Rectal smooth muscle tissue (tissue), 1 donor: ENCODE data around the gene ZNF511.
A peak's percentile ranks its signal among the peaks of the same experiment; 100 is the strongest.
"Not testable (repeated sequence)": the region's sequence is repeated elsewhere in the genome, so short reads cannot be mapped to it uniquely, and the experiment has no call there.

Experiments used
- H3K27ac ChIP-seq: one replicate; pipeline ENCODE4 v1.7.0; 2013; ENCODE audit warnings: low read depth, low read length, inconsistent platforms
- H3K27me3 ChIP-seq: one replicate; pipeline ENCODE4 v1.7.0; 2013; ENCODE audit warnings: low read length; ENCODE audit not compliant: control insufficient read depth, insufficient read depth
- H3K36me3 ChIP-seq: one replicate; pipeline ENCODE4 v1.7.0; 2013; ENCODE audit warnings: low read length; ENCODE audit not compliant: control insufficient read depth, insufficient read depth
- H3K4me1 ChIP-seq: one replicate; pipeline ENCODE4 v1.7.0; 2013; ENCODE audit warnings: low read length; ENCODE audit not compliant: control insufficient read depth, insufficient read depth
- H3K4me3 ChIP-seq: one replicate; pipeline ENCODE4 v1.7.0; 2013; ENCODE audit warnings: low read length
- H3K9ac ChIP-seq: one replicate; pipeline ENCODE4 v1.7.0; 2013; ENCODE audit warnings: low read length

ZNF511 gene

DNA sequence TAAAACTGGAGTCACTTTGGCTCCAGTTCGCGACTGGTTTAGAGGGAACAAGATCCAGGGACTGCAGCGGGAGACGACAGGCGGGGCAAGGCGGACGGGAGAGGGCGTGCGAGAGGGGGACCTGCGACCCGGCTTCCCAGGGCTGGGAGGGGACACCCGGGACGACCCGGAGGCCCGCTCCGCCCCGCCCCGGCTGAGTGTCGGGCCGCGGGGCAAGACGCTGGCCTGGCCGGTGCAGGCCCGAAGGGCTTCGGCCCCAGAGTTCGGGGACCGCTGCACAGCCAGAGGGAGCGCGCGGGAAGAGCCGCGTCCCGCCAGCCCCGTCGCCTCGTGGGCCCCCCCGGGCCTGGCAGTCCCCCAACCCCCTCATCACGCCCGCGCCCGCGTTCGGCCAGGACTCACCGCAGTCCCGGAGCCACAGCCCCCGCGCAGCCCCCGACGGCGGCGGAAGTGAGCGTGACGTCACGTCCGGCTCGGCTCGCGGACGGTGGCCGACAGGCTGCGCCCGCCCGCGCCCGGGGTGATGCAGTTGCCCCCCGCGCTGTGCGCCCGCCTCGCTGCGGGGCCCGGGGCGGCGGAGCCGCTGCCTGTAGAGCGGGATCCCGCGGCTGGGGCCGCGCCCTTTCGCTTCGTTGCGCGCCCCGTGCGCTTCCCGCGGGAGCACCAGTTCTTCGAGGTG, at the start of gene ZNF511, which contains the start of gene TUBGCP2:
Gene ZNF511, plus strand, starts transcription at position 494 of the 679 bp plus-strand sequence. Its CDS starts 30 bp downstream, at position 524.
Gene TUBGCP2, minus strand, starts transcription at position 452 of the 679 bp plus-strand sequence. CDS start 5,931 bp downstream, outside the sequence.
- H3K36me3 ChIP-seq = peaks cover 12% of the 10 kb centered on the region
- H3K27ac ChIP-seq = peak within 1 kb of the TSS; percentile 90
- H3K4me1 ChIP-seq = peaks cover 8% of the 10 kb centered on the region
- no peaks in the 10 kb centered on the region for H3K27me3 ChIP-seq
- H3K4me3 ChIP-seq = peak within 1 kb of the TSS; percentile 70
- H3K9ac ChIP-seq = peak within 1 kb of the TSS; percentile 76

- Histone ChIP-seq H3K4me3 (no peak overlapping the region), H3K9ac (no peak overlapping the region), H3K27me3 (no peaks in the 10 kb centered on the region), H3K36me3 (no peaks in the 10 kb centered on the region), H3K4me1 (peaks cover 6% of the 10 kb centered on the region), H3K27ac (no peak overlapping the region)
These were observed 49.1 kb upstream of the ZNF511 start for GRCh38 chr10:133259602-133259989.

DNA sequence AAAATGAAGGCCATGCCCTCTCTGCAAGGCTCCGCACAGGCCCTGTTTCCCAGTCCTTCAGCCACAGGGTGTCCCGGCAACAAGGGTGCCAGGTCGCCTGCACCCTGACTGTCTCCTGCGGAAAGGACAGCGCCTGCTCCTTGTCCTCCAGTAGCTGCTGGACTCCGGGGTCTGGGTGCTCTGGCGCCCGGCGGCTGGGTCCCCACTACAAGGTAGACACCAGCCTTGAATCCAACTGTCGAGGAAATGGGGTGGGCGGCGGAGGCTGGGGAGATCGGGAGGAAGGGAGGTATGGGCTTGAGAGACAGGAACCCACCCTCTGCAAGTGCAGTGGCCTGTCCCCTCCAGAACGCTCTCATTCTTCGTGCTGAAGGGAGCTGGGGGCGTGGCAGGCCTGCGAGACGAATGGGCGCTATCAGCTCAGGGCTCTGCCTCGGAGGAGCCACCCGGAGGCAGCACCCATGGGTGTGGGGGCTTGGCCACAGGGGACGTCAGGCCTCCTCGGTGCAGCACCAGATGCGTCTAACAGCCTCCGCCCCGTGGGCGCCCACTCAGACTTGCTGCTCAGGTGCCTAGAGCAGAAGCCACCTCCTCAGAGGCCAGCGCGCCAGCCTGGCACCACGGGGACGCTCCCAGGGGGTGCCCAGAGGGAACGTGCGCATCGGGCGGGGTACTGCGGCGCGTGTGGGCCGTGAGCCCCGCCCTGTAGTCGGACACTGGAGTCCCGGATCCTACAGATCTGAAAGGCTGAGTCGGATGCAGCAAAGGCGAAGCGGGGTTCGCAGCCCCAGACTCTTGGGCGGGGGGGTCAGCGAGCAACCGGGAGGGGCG, 47.6 kb upstream of the ZNF511 start:
- Histone ChIP-seq H3K4me1 (peaks cover 6% of the 10 kb centered on the region), H3K9ac (no peak overlapping the region), H3K4me3 (peak overlapping the region; percentile 77), H3K27ac (peak overlapping the region; percentile 83), H3K36me3 (no peaks in the 10 kb centered on the region), H3K27me3 (no peaks in the 10 kb centered on the region)

- Histone ChIP-seq H3K4me1 (peaks cover 6% of the 10 kb centered on the region), H3K36me3 (no peaks in the 10 kb centered on the region)
These were observed 46.9 kb upstream of the ZNF511 start for GRCh38 chr10:133261726-133262325.

GRCh38 chr10:133262696-133263095, 46.0 kb upstream of the ZNF511 start:
- Histone ChIP-seq H3K27ac (no peak overlapping the region), H3K9ac (no peak overlapping the region), H3K36me3 (no peaks in the 10 kb centered on the region), H3K4me1 (peaks cover 6% of the 10 kb centered on the region), H3K4me3 (peak overlapping the region; percentile 22), H3K27me3 (no peaks in the 10 kb centered on the region)

More at GRCh38 chr10:133261726-133262325, 46.9 kb upstream of the ZNF511 start:
- Histone ChIP-seq H3K4me3 (peak overlapping the region; percentile 77), H3K27ac (peak overlapping the region; percentile 83), H3K9ac (no peak overlapping the region), H3K27me3 (no peaks in the 10 kb centered on the region)

DNA sequence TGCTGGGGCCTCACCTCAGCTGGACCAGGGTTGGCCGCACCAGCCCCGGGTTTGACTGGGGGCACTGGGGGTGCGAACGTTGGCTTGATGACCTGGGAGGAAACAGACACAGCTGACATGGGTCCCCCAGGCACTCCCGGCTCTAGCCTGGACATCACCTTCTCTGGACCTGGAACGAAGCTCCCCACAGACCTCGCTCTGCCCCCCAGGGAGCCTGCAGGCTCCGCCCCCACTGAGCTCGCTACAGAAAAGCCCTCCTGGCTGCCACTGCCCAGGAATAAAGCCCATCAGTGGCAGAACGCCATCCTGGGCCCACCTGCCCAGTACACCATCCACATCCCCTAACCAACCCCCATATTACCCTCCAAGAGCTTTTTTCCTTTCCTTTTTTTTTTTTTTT, 45.0 kb upstream of the ZNF511 start:
- Histone ChIP-seq H3K27ac (no peak overlapping the region), H3K4me3 (no peak overlapping the region), H3K27me3 (no peaks in the 10 kb centered on the region), H3K36me3 (no peaks in the 10 kb centered on the region), H3K9ac (no peak overlapping the region), H3K4me1 (peaks cover 6% of the 10 kb centered on the region)

- Histone ChIP-seq H3K4me3 (no peak overlapping the region), H3K27me3 (no peaks in the 10 kb centered on the region), H3K4me1 (peaks cover 6% of the 10 kb centered on the region), H3K27ac (no peak overlapping the region), H3K9ac (no peak overlapping the region), H3K36me3 (no peaks in the 10 kb centered on the region)
These were observed 44.3 kb upstream of the ZNF511 start for GRCh38 chr10:133264461-133264860.

- H3K36me3 ChIP-seq, H3K4me3 ChIP-seq, H3K4me1 ChIP-seq, H3K9ac ChIP-seq, H3K27me3 ChIP-seq, H3K27ac ChIP-seq: not testable (repeated sequence)
These were observed 43.7 kb upstream of the ZNF511 start for GRCh38 chr10:133265052-133265451.

GRCh38 chr10:133266056-133266795, 42.5 kb upstream of the ZNF511 start:
- no peak overlapping the region for H3K4me3 ChIP-seq
- peaks cover 3% of the 10 kb centered on the region for H3K4me1 ChIP-seq
- H3K9ac ChIP-seq = no peak overlapping the region
- H3K36me3 ChIP-seq = no peaks in the 10 kb centered on the region
- H3K27ac ChIP-seq = no peak overlapping the region
- H3K27me3 ChIP-seq = no peaks in the 10 kb centered on the region

DNA sequence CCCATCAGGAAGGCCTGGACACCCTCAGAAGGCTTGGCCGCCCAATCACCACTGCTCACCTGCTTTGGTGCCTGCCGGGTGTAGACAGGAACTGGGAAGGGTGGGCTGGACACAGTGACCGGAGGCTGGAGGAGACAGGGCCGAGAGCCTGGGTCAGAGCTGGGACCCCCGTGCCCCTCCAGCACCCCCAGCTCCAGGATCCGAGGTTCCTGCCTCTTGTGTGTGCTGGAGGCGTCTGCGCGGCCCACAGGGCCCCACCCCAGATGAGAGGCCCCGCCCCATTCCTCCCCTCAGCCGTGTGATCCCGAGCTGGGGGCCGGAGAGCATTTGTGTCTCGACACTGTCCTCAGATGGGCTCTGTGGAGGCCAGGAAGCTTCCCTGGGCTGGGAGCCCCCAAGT, 41.4 kb upstream of the ZNF511 start:
- Histone ChIP-seq H3K9ac (no peak overlapping the region), H3K27ac (no peak overlapping the region), H3K27me3 (no peaks in the 10 kb centered on the region), H3K4me3 (no peak overlapping the region), H3K36me3 (no peaks in the 10 kb centered on the region), H3K4me1 (peaks cover 2% of the 10 kb centered on the region)

DNA sequence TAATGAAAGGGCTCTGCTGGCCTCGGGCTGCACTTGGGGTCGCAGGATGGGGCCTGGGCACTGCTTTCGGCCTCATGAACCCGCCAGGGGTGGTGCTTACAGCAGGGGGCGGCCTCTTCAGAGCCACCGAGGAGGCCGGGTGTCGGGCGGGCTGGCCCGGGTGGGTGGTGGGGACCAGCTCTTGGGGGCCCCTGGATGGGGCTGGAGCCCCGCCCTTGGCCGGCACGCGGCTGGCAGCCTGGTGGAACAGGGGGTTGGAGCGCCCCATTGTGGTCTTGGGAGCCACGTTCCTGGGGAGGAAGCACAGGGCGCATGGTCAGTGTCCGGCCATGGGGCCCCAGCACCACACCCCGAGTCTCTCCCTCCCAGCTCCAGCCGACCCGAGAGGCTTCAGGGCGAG, 40.9 kb upstream of the ZNF511 start:
- H3K4me1 ChIP-seq = no peaks in the 10 kb centered on the region
- H3K27ac ChIP-seq = no peak overlapping the region
- H3K4me3 ChIP-seq = no peak overlapping the region
- no peaks in the 10 kb centered on the region for H3K36me3 ChIP-seq
- no peaks in the 10 kb centered on the region for H3K27me3 ChIP-seq
- no peak overlapping the region for H3K9ac ChIP-seq

DNA sequence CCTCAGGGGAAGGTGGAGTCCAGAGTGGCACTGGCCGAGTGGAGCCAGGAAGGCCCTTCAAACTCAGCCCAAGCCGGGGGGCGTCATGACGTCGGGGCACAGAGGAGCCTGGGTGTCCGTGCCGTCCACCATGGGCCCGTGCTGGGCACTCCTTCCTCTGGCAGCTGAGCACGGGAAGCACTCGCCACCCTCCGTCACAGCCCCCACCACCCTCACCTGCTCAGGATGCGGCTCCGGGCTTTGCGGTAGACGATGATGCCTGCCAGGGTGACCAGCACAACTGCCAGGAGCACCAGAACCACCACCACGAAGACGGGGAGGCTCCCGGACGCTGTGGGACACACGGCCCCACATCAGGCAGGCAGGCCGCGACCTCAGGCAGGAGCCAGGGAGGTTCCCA, 40.2 kb upstream of the ZNF511 start:
- Histone ChIP-seq H3K4me3 (no peak overlapping the region), H3K36me3 (no peaks in the 10 kb centered on the region), H3K27me3 (no peaks in the 10 kb centered on the region), H3K9ac (no peak overlapping the region), H3K27ac (no peak overlapping the region), H3K4me1 (no peaks in the 10 kb centered on the region)
